Endothelial cell (in vitro differentiated cells): ENCODE data around the gene FAM107B. TPM values are rescaled to one million over a fixed set of nuclear protein-coding genes. Genes with fewer than 3 reads are reported as not detected.

Experiments used
- DNase-seq: peaks from one replicate; pipeline ENCODE4 v3.0.0; 2021; ENCODE audit warnings: low spot score
- H3K27ac Mint-ChIP-seq: one replicate; pipeline ENCODE4 v1.8.0; 2021; ENCODE audit warnings: mixed read lengths, inconsistent platforms; ENCODE audit not compliant: unreplicated experiment
- H3K27me3 Mint-ChIP-seq: one replicate; pipeline ENCODE4 v1.8.0; 2021; ENCODE audit warnings: mild to moderate bottlenecking, moderate library complexity, mixed read lengths, inconsistent platforms; ENCODE audit not compliant: unreplicated experiment
- H3K36me3 Mint-ChIP-seq: one replicate; pipeline ENCODE4 v1.8.0; 2021; ENCODE audit warnings: mild to moderate bottlenecking, low read depth, mixed read lengths, inconsistent platforms; ENCODE audit not compliant: unreplicated experiment
- H3K4me1 Mint-ChIP-seq: one replicate; pipeline ENCODE4 v1.8.0; 2021; ENCODE audit warnings: mild to moderate bottlenecking, mixed read lengths, inconsistent platforms; ENCODE audit not compliant: unreplicated experiment
- H3K4me3 Mint-ChIP-seq: one replicate; pipeline ENCODE4 v1.8.0; 2021; ENCODE audit warnings: mild to moderate bottlenecking, mixed read lengths, inconsistent platforms; ENCODE audit not compliant: unreplicated experiment
- H3K9me3 Mint-ChIP-seq: one replicate; pipeline ENCODE4 v1.8.0; 2021; ENCODE audit warnings: mixed read lengths, inconsistent platforms; ENCODE audit not compliant: unreplicated experiment
- CTCF ChIP-seq: fragments of 200-600 bp; sonication (generic); IDR thresholded peaks from one replicate; pipeline ENCODE4 v1.5.0; 2021; ENCODE audit warnings: antibody characterized with exemption; ENCODE audit not compliant: unreplicated experiment
- total RNA-seq: library from RNA; stranded (reverse); fragmentation: NEBNext Ultra II Directional; extraction: Animal tissue kit (Norgen Biotek cat#: 25700); gene quantifications from one replicate; pipeline ENCODE4 v1.2.1, GENCODE V29; 2021; ENCODE audit not compliant: unreplicated experiment

FAM107B gene
- total RNA-seq, 1 donor from 2014 or later = 462 TPM

GRCh38 chr10:14611968-14612693 is 162.6 kb downstream of the FAM107B start:
- no peak for DNase-seq
- no peaks in the 10 kb centered on the region for H3K36me3 Mint-ChIP-seq
- H3K9me3 Mint-ChIP-seq = no peaks in the 10 kb centered on the region
- H3K27ac Mint-ChIP-seq = no peak overlapping the region
- H3K27me3 Mint-ChIP-seq = peaks cover 2% of the 10 kb centered on the region
- no peak overlapping the region for H3K4me3 Mint-ChIP-seq
- no peak for TF ChIP-seq CTCF
- H3K4me1 Mint-ChIP-seq = peaks cover 58% of the 10 kb centered on the region

GRCh38 chr10:14609178-14609577 is 165.5 kb downstream of the FAM107B start:
- Mint-ChIP-seq H3K9me3 (no peaks in the 10 kb centered on the region), H3K27ac (no peak overlapping the region), H3K27me3 (peaks cover 10% of the 10 kb centered on the region), H3K36me3 (peaks cover 5% of the 10 kb centered on the region), H3K4me1 (peaks cover 53% of the 10 kb centered on the region), H3K4me3 (no peak overlapping the region)
- TF ChIP-seq CTCF = no peak
- DNase-seq = no peak

- Mint-ChIP-seq H3K4me1 (peaks cover 52% of the 10 kb centered on the region), H3K27me3 (peaks cover 10% of the 10 kb centered on the region), H3K36me3 (peaks cover 6% of the 10 kb centered on the region), H3K9me3 (no peaks in the 10 kb centered on the region), H3K27ac (no peak overlapping the region), H3K4me3 (no peak overlapping the region)
- no peak for TF ChIP-seq CTCF
- DNase-seq = no peak
These were observed 166.2 kb downstream of the FAM107B start for GRCh38 chr10:14608381-14609001.

GRCh38 chr10:14606633-14607032 is 168.1 kb downstream of the FAM107B start:
- TF ChIP-seq CTCF = no peak
- peaks cover 24% of the 10 kb centered on the region for H3K36me3 Mint-ChIP-seq
- H3K27ac Mint-ChIP-seq = no peak overlapping the region
- H3K27me3 Mint-ChIP-seq = peaks cover 13% of the 10 kb centered on the region
- H3K4me1 Mint-ChIP-seq = peaks cover 55% of the 10 kb centered on the region
- DNase-seq = no peak
- H3K4me3 Mint-ChIP-seq = no peak overlapping the region
- no peaks in the 10 kb centered on the region for H3K9me3 Mint-ChIP-seq
